HepG2 (cell line): ENCODE results near the gene FCGBP. TPM values are rescaled to one million over a fixed set of nuclear protein-coding genes. Genes with fewer than 3 reads are reported as not detected.

ENCODE experiments used
- ATAC-seq: fragments of 200-7000 bp; cut with Tn5 transposase; 3 replicates; pipeline ENCODE4 v1.9.1; 2020; ENCODE audit warnings: mild to moderate bottlenecking, moderate library complexity
- BruUV-seq: library from RNA; stranded (reverse); fragments of 400-500 nt; replicated peaks from 2 replicates; lab custom pipeline; 2021; lab: Mats Ljungman, UMichigan
- CTCF ChIA-PET: fragments of 300-600 bp; formaldehyde crosslinking; extraction: SDS; loops from one replicate; lab custom pipeline; 2021; ENCODE audit warnings: low total read pairs, inconsistent platforms, low intra/inter-chr PET ratio; lab: Yijun Ruan, JAX
- POLR2A ChIA-PET: fragments of 350-600 bp; sonication (Branson Sonifier 250); formaldehyde crosslinking; loops from one replicate; lab custom pipeline; 2020; ENCODE audit warnings: antibody characterized with exemption, inconsistent platforms; lab: Yijun Ruan, JAX
- DNase-seq: peaks from one replicate; pipeline ENCODE4 v3.0.0-alpha.2; 2015; ENCODE audit warnings: low spot score
- FAIRE-seq: peaks from 3 replicates; lab custom pipeline; 2011; peaks lifted over from hg19 to GRCh38; lab: Jason Lieb, UNC
- H2AFZ ChIP-seq: one replicate; pipeline ENCODE4 v1.6.1; 2011; ENCODE audit warnings: low read length, inconsistent platforms
- H3K27ac ChIP-seq: fragments of 300-600 bp; 3 replicates; pipeline ENCODE4 v1.8.0; 2011; ENCODE audit warnings: mixed run types, mild to moderate bottlenecking, mixed read lengths, low read length, inconsistent platforms; ENCODE audit not compliant: insufficient read depth; ENCODE audit errors: extremely low read length
- H3K27me3 ChIP-seq, 2 experiments: fragments of 200-600 bp in 1 of 2; 2 replicates in 1 of 2; 3 replicates in 1 of 2; pipeline versions ENCODE4 v1.6.0 to v1.8.0; 2011; ENCODE audit warnings: low read length in 2 of 2, mild to moderate bottlenecking in 2 of 2, moderate library complexity in 2 of 2, inconsistent platforms in 1 of 2; ENCODE audit not compliant: insufficient read depth in 2 of 2, control insufficient read depth in 1 of 2
- H3K36me3 ChIP-seq, 2 experiments: fragments of 200-600 bp in 1 of 2; replicated peaks in 1 of 2; 2 replicates in 1 of 2; 3 replicates in 1 of 2; pipeline versions ENCODE4 v1.5.1 to v1.8.0; 2011; ENCODE audit warnings: low read length in 2 of 2, inconsistent platforms in 1 of 2; ENCODE audit not compliant: insufficient read depth in 2 of 2, control insufficient read depth in 1 of 2
- H3K4me1 ChIP-seq: 2 replicates; pipeline ENCODE4 v1.5.1; 2012; ENCODE audit warnings: low read length, inconsistent platforms; ENCODE audit not compliant: insufficient read depth
- H3K4me2 ChIP-seq: 2 replicates; pipeline ENCODE4 v1.6.0; 2011; ENCODE audit warnings: low read depth, low read length, inconsistent platforms
- H3K4me3 ChIP-seq, 3 experiments: fragments of 200-600 bp in 1 of 3; sonication (generic), shearing (Covaris generic) in 1 of 3; replicated peaks in 1 of 3; 2 replicates each; pipeline ENCODE4 v1.5.1; 2011 to 2016; ENCODE audit warnings: low read length in 3 of 3, inconsistent platforms in 2 of 3, low read depth in 2 of 3, mild to moderate bottlenecking in 2 of 3, control low read depth in 1 of 3, mixed read lengths in 1 of 3; ENCODE audit not compliant: insufficient read depth in 1 of 3
- H3K79me2 ChIP-seq: one replicate; pipeline ENCODE4 v1.6.1; 2011; ENCODE audit warnings: low read length, inconsistent platforms; ENCODE audit not compliant: insufficient read depth
- H3K9ac ChIP-seq: 2 replicates; pipeline ENCODE4 v1.6.0; 2011; ENCODE audit warnings: mild to moderate bottlenecking, low read depth, low read length, inconsistent platforms; ENCODE audit not compliant: insufficient read depth
- H3K9me3 ChIP-seq: 2 replicates; pipeline ENCODE4 v1.5.1; 2012; ENCODE audit warnings: mild to moderate bottlenecking, low read length
- H4K20me1 ChIP-seq: 2 replicates; pipeline ENCODE4 v1.6.0; 2011; ENCODE audit warnings: inconsistent platforms, mild to moderate bottlenecking, low read length, moderate library complexity; ENCODE audit not compliant: insufficient read depth
- IKZF4 ChIP-seq: sonication (generic); formaldehyde crosslinking; IDR thresholded peaks from 2 replicates; pipeline ENCODE4 v1.5.1; 2020; ENCODE audit warnings: borderline replicate concordance, mild to moderate bottlenecking, low read depth, missing genetic modification reagents; ENCODE audit errors: not compliant biosample characterization
- ISX ChIP-seq: sonication (generic); formaldehyde crosslinking; conservative IDR thresholded peaks from 2 replicates; pipeline ENCODE4 v1.5.0; 2020; ENCODE audit warnings: missing genetic modification reagents
- PITX1 ChIP-seq: sonication (generic); formaldehyde crosslinking; IDR thresholded peaks from 2 replicates; pipeline ENCODE4 v1.5.1; 2020; ENCODE audit warnings: mild to moderate bottlenecking, missing genetic modification reagents
- SRSF4 ChIP-seq: fragments of 200-400 bp; formaldehyde crosslinking; IDR thresholded peaks from one replicate; pipeline ENCODE4 v1.6.1; 2018; ENCODE audit warnings: mild to moderate bottlenecking, low read depth, low read length, moderate library complexity; ENCODE audit not compliant: poor library complexity, severe bottlenecking
- XBP1 ChIP-seq: sonication (generic); formaldehyde crosslinking; IDR thresholded peaks from 2 replicates; pipeline ENCODE4 v1.5.0; 2020; ENCODE audit warnings: missing genetic modification reagents
- ZNF598 ChIP-seq: sonication (generic); formaldehyde crosslinking; IDR thresholded peaks from 2 replicates; pipeline ENCODE4 v1.5.1; 2020; ENCODE audit warnings: mild to moderate bottlenecking, missing genetic modification reagents, borderline replicate concordance
- WGBS: methylation state at CpG from one replicate; pipeline ENCODE4 v1.1.6; 2017; ENCODE audit warnings: low lambda C conversion rate; 5-methylcytosine and 5-hydroxymethylcytosine counted together
- in situ Hi-C: cut with HindIII; loops from 2 replicates; pipeline ENCODE4 v1.10.0; 2017; ENCODE audit warnings: low pct_unique_long_range_greater_than_20kb; ENCODE audit not compliant: extremely low pct_ligation_motif_present
- intact Hi-C: fragments of 100-400 bp; cut with micrococcal nuclease; formaldehyde crosslinking; loops from one replicate; pipeline ENCODE4 v1.10.0; 2022; ENCODE audit not compliant: unreplicated experiment
- polyA plus RNA-seq, 8 experiments: library from polyadenylated mRNA; depleted of rRNA in 3 of 8; stranded (reverse) in 7 of 8; unstranded in 1 of 8; fragments of >200 nt; fragmentation: Illumina TruSeq in 4 of 8; extraction: Trizol in 4 of 8; gene quantifications; 2 replicates each; pipeline versions ENCODE4 v1.2.1 to v1.2.3, GENCODE V29; 2011 to 2016; ENCODE audit warnings: low read depth in 4 of 8, missing spikeins in 1 of 8, mixed read lengths in 1 of 8; ENCODE audit not compliant: insufficient read depth in 1 of 8
- total RNA-seq, 5 experiments: library from RNA; depleted of rRNA; stranded (reverse); fragments of >200 nt; fragmentation: Illumina TruSeq; extraction: Trizol; gene quantifications; 2 replicates each; pipeline ENCODE4 v1.2.3, GENCODE V29; 2016; ENCODE audit warnings: low read depth in 1 of 5
- TF ChIP-seq, protein P1 (sequence below), 2 experiments: sonication (generic) in 1 of 2; formaldehyde crosslinking in 1 of 2; IDR thresholded peaks; 2 replicates each; pipeline versions ENCODE4 v1.5.1 to v1.6.1; 2011 to 2020; ENCODE audit warnings: borderline replicate concordance in 1 of 2, low read depth in 1 of 2, low read length in 1 of 2, mild to moderate bottlenecking in 1 of 2, missing genetic modification reagents in 1 of 2, moderate library complexity in 1 of 2
- TF ChIP-seq, protein P2 (sequence below): IDR thresholded peaks from 2 replicates; pipeline ENCODE4 v1.6.1; 2016; ENCODE audit warnings: low read depth, control low read depth

Gene FCGBP
- total and polyA plus RNA-seq, 2 of the 13 experiments (the other 11 are each of a cell fraction or from before 2014, with no cell fraction given) = 1.3 to 7.0 TPM

DNA sequence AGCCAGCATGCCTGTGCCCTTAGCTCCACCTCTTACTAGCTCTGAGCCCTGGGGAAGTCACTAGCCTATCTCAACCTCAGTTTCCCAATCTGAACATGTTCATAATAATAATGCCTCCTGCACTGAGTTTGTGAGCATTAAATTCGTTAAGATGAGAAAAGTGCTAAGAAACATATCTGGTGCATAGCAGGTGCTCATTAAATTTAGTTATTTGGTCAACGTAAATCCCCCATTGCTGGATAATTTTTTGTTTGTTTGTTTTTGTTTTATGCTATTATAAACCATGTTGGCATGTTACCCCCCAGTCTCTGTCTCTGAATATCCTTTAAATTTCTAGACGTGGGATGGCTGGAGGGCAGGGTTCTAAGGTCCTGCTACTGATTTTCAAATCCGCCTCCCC is 10.6 kb downstream of the FCGBP start:
- FAIRE-seq (no peak), ATAC-seq (no peak), DNase-seq (no peak)
- Histone ChIP-seq H3K36me3 (no peaks in the 10 kb centered on the region), H4K20me1 (no peaks in the 10 kb centered on the region), H3K79me2 (no peaks in the 10 kb centered on the region), H3K9me3 (no peaks in the 10 kb centered on the region), H3K27me3 (no peaks in the 10 kb centered on the region; a peak in 1 of 5 replicates), H3K27ac (no peak overlapping the region), H3K4me1 (peaks cover 6% of the 10 kb centered on the region; the same call in 1 of the 2 replicates), H2AFZ (no peak overlapping the region), H3K9ac (no peak overlapping the region), H3K4me2 (no peak overlapping the region), H3K4me3 (no peak overlapping the region)
- intact Hi-C loops = no loop called here
- in situ Hi-C loops = no loop called here
- ChIA-PET POLR2A (no interaction called here), CTCF (no interaction called here)
- WGBS = 32% methylated on average over 4 of the region's 4 CpGs
- no TSS peak for BruUV-seq
- no peak for TF ChIP-seq PITX1 (CRISPR knock-in tag)

DNA sequence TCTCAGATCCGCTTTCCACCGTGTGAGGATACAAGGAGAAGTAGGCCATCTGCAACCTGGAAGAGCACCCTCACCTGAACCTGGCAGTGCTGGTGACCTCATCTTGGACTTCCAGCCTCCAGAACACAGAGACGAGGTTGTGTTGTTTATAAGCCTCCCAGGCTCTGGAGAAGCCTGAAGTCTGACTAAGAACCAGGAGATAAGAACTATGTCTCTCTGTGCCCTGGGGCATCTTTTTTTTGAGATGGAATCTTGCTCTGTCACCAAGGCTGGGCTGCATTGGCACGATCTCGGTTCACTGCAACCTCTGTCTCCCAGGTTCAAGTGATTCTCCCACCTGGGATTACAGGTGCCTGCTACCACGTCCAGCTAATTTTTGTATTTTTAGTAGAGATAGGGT is 14.5 kb downstream of the FCGBP start:
- no peak for FAIRE-seq
- H2AFZ ChIP-seq = no peak overlapping the region
- no peak for DNase-seq
- H3K79me2 ChIP-seq = no peaks in the 10 kb centered on the region
- no peak overlapping the region for H3K4me3 ChIP-seq
- no peaks in the 10 kb centered on the region for H3K9me3 ChIP-seq
- ChIA-PET POLR2A (no interaction called here), CTCF (no interaction called here)
- no peak overlapping the region for H3K27ac ChIP-seq
- no peaks in the 10 kb centered on the region for H3K36me3 ChIP-seq
- no TSS peak for BruUV-seq
- intact Hi-C loops (no loop called here), in situ Hi-C loops (no loop called here)
- H3K4me2 ChIP-seq = no peak overlapping the region
- TF ChIP-seq SRSF4 (no peak), XBP1 (CRISPR knock-in tag) (no peak), IKZF4 (no peak), ZNF598 (CRISPR knock-in tag) (no peak), ISX (no peak)
- TF ChIP-seq, protein P1, sequence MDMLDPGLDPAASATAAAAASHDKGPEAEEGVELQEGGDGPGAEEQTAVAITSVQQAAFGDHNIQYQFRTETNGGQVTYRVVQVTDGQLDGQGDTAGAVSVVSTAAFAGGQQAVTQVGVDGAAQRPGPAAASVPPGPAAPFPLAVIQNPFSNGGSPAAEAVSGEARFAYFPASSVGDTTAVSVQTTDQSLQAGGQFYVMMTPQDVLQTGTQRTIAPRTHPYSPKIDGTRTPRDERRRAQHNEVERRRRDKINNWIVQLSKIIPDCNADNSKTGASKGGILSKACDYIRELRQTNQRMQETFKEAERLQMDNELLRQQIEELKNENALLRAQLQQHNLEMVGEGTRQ (IDR thresholded peaks at IDR 0.05; ENCODE audit: low read depth, low read length) = no peak
- TF ChIP-seq, protein P1 (CRISPR knock-in tag; IDR thresholded peaks at IDR 0.05; ENCODE audit: borderline replicate concordance) = no peak
- TF ChIP-seq, protein P2, sequence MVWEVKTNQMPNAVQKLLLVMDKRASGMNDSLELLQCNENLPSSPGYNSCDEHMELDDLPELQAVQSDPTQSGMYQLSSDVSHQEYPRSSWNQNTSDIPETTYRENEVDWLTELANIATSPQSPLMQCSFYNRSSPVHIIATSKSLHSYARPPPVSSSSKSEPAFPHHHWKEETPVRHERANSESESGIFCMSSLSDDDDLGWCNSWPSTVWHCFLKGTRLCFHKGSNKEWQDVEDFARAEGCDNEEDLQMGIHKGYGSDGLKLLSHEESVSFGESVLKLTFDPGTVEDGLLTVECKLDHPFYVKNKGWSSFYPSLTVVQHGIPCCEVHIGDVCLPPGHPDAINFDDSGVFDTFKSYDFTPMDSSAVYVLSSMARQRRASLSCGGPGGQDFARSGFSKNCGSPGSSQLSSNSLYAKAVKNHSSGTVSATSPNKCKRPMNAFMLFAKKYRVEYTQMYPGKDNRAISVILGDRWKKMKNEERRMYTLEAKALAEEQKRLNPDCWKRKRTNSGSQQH = no peak
- no peak for ATAC-seq
- 43% methylated on average over 5 of the region's 6 CpGs for WGBS
- no peaks in the 10 kb centered on the region for H3K4me1 ChIP-seq
- no peaks in the 10 kb centered on the region for H4K20me1 ChIP-seq
- no peak overlapping the region for H3K9ac ChIP-seq
- no peaks in the 10 kb centered on the region; a peak in 1 of 5 replicates for H3K27me3 ChIP-seq
